Measurements from ENCODE around the gene COL6A3.

Gene COL6A3

GRCh38 chr2:237287872-237288271 lies 126.1 kb downstream of the COL6A3 start:
- no peak for DNase-seq

DNA sequence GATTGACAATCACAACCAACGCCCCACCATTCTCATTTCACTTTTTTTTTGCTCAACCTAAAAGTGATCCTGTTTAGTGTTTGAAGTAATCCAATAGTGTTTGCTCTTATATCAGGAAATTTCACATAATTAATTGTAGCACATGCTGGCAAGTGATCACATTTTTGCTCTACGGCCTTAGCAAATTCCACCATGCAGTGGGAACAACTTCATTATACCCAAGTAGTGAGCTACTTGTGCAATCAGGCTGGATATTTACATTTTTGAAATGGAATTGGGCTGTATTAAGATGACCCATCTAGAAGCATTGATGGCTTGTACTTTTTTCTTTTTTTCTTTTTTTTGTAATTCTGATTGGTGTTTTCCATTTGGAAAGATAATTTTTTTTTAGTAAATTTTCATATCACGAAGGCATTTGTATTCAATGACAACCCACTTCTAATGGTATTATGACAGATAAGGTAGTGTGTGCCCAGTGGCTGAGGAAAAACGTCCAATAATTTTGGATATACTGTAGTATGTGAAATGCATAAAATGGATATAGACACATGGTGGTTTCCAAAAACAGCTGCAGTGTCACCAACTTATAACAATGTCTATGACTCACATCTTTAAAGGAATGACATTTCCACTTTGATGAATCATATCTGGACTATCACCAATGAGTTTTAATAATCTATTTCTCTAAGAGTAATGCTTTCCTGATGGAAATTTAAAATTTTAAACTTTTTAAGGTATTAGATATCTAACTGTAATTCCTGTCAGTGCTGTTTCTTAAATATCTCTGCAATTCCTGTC lies 130.6 kb downstream of the COL6A3 start:
- DNase-seq, result no peak

DNA sequence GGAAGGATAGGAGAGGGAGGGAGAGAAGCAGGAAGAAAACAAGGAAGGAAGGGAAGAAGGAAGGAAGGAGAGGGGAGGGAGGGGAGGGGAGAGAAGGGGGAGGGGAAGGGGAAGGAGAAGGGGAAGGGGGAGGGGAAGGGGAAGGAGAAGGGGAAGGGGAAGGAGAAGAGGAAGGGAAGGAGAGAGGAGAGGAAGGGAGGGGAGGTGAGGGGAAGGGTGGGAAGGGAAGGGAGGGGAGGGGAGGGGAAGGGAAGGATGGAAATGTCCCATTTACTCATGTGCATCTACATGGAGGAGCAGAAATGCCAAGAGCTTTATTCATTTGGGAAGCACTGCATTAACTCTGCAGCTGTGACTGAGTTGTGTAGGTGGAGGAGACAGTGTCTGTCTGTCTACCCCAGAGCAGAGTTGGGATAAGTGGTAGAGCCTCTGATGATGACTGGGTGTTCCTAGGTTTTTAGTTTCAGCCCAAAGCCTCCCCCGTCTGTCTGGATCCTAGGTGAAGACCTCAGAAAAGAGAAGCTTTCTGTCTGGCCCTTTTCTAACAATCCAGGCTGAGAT lies 131.3 kb downstream of the COL6A3 start:
- DNase-seq, result no peak

DNA sequence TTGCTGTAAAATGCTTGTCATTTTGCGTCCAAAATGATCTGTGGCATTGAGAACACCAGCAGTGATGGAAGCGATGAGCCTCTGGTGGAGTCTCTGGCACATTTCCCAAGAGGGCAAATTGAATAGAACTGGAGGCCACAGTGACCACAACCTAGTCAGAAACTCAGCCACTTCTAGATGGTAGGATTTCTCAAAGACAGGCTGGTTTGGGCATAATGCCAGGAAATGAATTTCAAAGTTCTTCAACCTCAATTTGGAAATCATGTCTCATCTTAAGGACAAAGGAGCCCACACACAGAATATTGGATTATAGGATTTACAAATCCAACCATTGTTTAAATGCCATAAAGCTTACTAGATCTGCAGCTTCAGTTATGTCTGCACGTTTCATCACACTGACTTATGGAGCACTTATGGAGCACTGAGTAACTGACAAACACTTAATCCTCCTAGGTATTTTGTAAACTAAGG lies 132.1 kb downstream of the COL6A3 start:
- DNase-seq, result peak; percentile 97

GRCh38 chr2:237280939-237281338 lies 133.0 kb downstream of the COL6A3 start:
- no peak for DNase-seq

- no peak for DNase-seq
Observed at GRCh38 chr2:237280229-237280628, 133.7 kb downstream of the COL6A3 start.

GRCh38 chr2:237279012-237279768 lies 134.8 kb downstream of the COL6A3 start:
- DNase-seq, result no peak

- DNase-seq, result no peak
Observed at GRCh38 chr2:237278568-237278967, 135.4 kb downstream of the COL6A3 start.

- peak; percentile 51 for DNase-seq
Observed at GRCh38 chr2:237276716-237277490, 137.1 kb downstream of the COL6A3 start.
